Fibroblast of skin of abdomen (primary cell): Measurements from ENCODE around the gene RNF38. TPM values are rescaled to one million over a fixed set of nuclear protein-coding genes. Genes with fewer than 3 reads are reported as not detected.
"Not testable (repeated sequence)": the region's sequence is repeated elsewhere in the genome, so short reads cannot be mapped to it uniquely, and the experiment has no call there.

Source experiments
- DNase-seq: peaks from one replicate; pipeline ENCODE4 v3.0.0-alpha.2; 2013
- polyA plus RNA-seq, 2 experiments: library from polyadenylated mRNA; unstranded; fragments of 120-200 nt; gene quantifications; one replicate each; pipeline ENCODE4 v1.2.1, GENCODE V29; 2013; ENCODE audit not compliant: insufficient read length in 2 of 2

Gene RNF38
- polyA plus RNA-seq (2013, experiment 1 of 2; ENCODE audit: insufficient read length) = 13.0 TPM
- 13.1 TPM for polyA plus RNA-seq (2013, experiment 2 of 2; ENCODE audit: insufficient read length)

- no peak for DNase-seq
Observed at GRCh38 chr9:36399980-36400331, at the start of gene RNF38. RNF38 (minus strand) TSS chr9:36400269; CDS start chr9:36400108, 161 bp downstream.

- not testable (repeated sequence) for DNase-seq
Observed at GRCh38 chr9:36448555-36448954, 48.5 kb upstream of the RNF38 start.

GRCh38 chr9:36448017-36448416, 47.9 kb upstream of the RNF38 start:
- no peak for DNase-seq

- DNase-seq = not testable (repeated sequence)
Observed at GRCh38 chr9:36446678-36447077, 46.6 kb upstream of the RNF38 start.

GRCh38 chr9:36445800-36446361, 45.8 kb upstream of the RNF38 start:
- DNase-seq = no peak

GRCh38 chr9:36444203-36444602, 44.1 kb upstream of the RNF38 start:
- no peak for DNase-seq

- DNase-seq = no peak
Observed at GRCh38 chr9:36443581-36443980, 43.5 kb upstream of the RNF38 start.

- no peak for DNase-seq
Observed at GRCh38 chr9:36442710-36443109, 42.6 kb upstream of the RNF38 start.

- peak; percentile 17 for DNase-seq
Observed at GRCh38 chr9:36441966-36442365, 41.9 kb upstream of the RNF38 start.

- no peak for DNase-seq
Observed at GRCh38 chr9:36438536-36439236, 38.6 kb upstream of the RNF38 start.

- no peak for DNase-seq
Observed at GRCh38 chr9:36437790-36438189, 37.7 kb upstream of the RNF38 start.

- no peak for DNase-seq
Observed at GRCh38 chr9:36436909-36437308, 36.8 kb upstream of the RNF38 start.

- no peak for DNase-seq
Observed at GRCh38 chr9:36433386-36433785, 33.3 kb upstream of the RNF38 start.

GRCh38 chr9:36431078-36431477, 31.0 kb upstream of the RNF38 start:
- no peak for DNase-seq

GRCh38 chr9:36426945-36427344, 26.9 kb upstream of the RNF38 start:
- DNase-seq = no peak

- DNase-seq = no peak
Observed at GRCh38 chr9:36426348-36426747, 26.3 kb upstream of the RNF38 start.

- no peak for DNase-seq
Observed at GRCh38 chr9:36424289-36425055, 24.4 kb upstream of the RNF38 start.

GRCh38 chr9:36423206-36423605, 23.1 kb upstream of the RNF38 start:
- DNase-seq = no peak

- no peak for DNase-seq
Observed at GRCh38 chr9:36416890-36417289, 16.8 kb upstream of the RNF38 start.

- DNase-seq = no peak
Observed at GRCh38 chr9:36415822-36416525, 15.9 kb upstream of the RNF38 start.

GRCh38 chr9:36411410-36411809, 11.3 kb upstream of the RNF38 start:
- not testable (repeated sequence) for DNase-seq

- DNase-seq = not testable (repeated sequence)
Observed at GRCh38 chr9:36409076-36409475, 9.0 kb upstream of the RNF38 start.

- peak; percentile 53 for DNase-seq
Observed at GRCh38 chr9:36407122-36407723, 7.2 kb upstream of the RNF38 start.
